Bronchial epithelial cell (primary cell): Measurements from ENCODE around the gene ZCWPW2. TPM values are rescaled to one million over a fixed set of nuclear protein-coding genes. Genes with fewer than 3 reads are reported as not detected.

ENCODE experiments used
- DNase-seq: peaks from one replicate; pipeline ENCODE4 v3.0.0-alpha.2; 2010; ENCODE audit warnings: low read depth
- FAIRE-seq: peaks from 2 replicates; lab custom pipeline; 2011; peaks lifted over from hg19 to GRCh38; lab: Jason Lieb, UNC
- H3K27me3 ChIP-seq: 2 replicates; pipeline ENCODE4 v1.5.1; 2011; ENCODE audit warnings: low read length; ENCODE audit not compliant: control insufficient read depth, insufficient read depth
- H3K36me3 ChIP-seq: 2 replicates; pipeline ENCODE4 v1.5.1; 2011; ENCODE audit warnings: low read length; ENCODE audit not compliant: control insufficient read depth, insufficient read depth
- H3K4me3 ChIP-seq: 2 replicates; pipeline ENCODE4 v1.5.1; 2011; ENCODE audit warnings: mild to moderate bottlenecking, low read depth, low read length, control low read depth
- CTCF ChIP-seq: IDR thresholded peaks from 2 replicates; pipeline ENCODE4 v1.5.1; 2011; ENCODE audit warnings: mild to moderate bottlenecking, moderate library complexity, low read length, control low read depth, inconsistent platforms; ENCODE audit not compliant: insufficient read depth, severe bottlenecking
- total RNA-seq: library from RNA; depleted of rRNA; stranded (reverse); fragments of >200 nt; gene quantifications from 2 replicates; pipeline ENCODE4 v1.2.1, GENCODE V29; 2014

ZCWPW2 gene
- total RNA-seq, 1 donor from 2014 or later: not detected

GRCh38 chr3:28553175-28553574, 204.7 kb downstream of the ZCWPW2 start:
- FAIRE-seq (no peak), DNase-seq (no peak)
- Histone ChIP-seq H3K36me3 (no peaks in the 10 kb centered on the region), H3K4me3 (no peak overlapping the region), H3K27me3 (no peaks in the 10 kb centered on the region)
- no peak for TF ChIP-seq CTCF

DNA sequence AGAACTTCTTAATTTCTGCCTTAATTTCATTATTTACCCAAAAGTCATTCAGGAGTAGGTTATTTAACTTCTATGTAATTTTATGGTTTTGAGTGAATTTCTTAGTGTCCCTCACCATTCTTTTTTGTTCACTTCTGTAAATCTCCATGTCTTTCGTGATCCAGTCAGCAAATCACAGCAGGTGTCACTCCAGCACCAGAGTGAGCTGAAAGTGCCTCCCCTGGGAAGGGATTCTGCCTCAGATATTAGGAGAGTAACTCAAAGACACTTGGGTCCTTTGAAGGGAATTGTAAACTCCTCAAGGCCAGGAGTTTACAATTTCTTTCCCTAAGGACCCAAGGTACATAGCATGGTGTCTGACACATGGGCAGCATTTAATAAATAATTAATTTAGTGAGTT, 207.7 kb downstream of the ZCWPW2 start:
- no peaks in the 10 kb centered on the region for H3K36me3 ChIP-seq
- no peak for TF ChIP-seq CTCF
- DNase-seq (no peak), FAIRE-seq (no peak)
- H3K27me3 ChIP-seq: no peaks in the 10 kb centered on the region
- no peak overlapping the region for H3K4me3 ChIP-seq

- FAIRE-seq: no peak
- no peak overlapping the region for H3K4me3 ChIP-seq
- no peaks in the 10 kb centered on the region for H3K27me3 ChIP-seq
- no peak for DNase-seq
- no peaks in the 10 kb centered on the region for H3K36me3 ChIP-seq
- no peak for TF ChIP-seq CTCF
These were observed 215.7 kb downstream of the ZCWPW2 start for GRCh38 chr3:28564211-28564610.

DNA sequence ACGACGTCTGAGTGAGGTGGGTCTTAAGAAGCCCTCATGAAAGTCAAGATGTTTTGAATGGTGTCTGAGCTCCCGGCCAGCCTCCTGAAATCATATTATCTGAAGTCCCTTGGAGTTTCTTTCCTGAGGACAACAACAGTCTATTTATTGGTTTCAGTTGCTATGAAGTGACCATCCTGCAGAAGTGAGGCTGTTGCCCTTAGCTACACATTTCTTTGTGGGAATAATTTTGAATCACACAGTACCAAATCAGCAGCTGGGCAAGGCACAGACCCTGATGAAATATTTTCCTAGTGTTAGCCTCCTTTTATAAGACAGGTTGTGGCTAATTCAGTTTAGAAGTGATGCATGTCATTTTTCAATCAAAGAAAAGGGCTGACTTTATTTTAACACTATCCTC, 220.8 kb downstream of the ZCWPW2 start:
- peaks cover 2% of the 10 kb centered on the region for H3K27me3 ChIP-seq
- no peak for DNase-seq
- no peak for TF ChIP-seq CTCF
- no peak overlapping the region for H3K4me3 ChIP-seq
- no peak for FAIRE-seq
- H3K36me3 ChIP-seq: no peaks in the 10 kb centered on the region

GRCh38 chr3:28574036-28574435, 225.5 kb downstream of the ZCWPW2 start:
- DNase-seq (no peak), FAIRE-seq (no peak)
- Histone ChIP-seq H3K4me3 (no peak overlapping the region), H3K36me3 (no peaks in the 10 kb centered on the region), H3K27me3 (peaks cover 29% of the 10 kb centered on the region)
- no peak for TF ChIP-seq CTCF

- no peak for DNase-seq
- Histone ChIP-seq H3K27me3 (peaks cover 29% of the 10 kb centered on the region), H3K4me3 (peak overlapping the region; percentile 4), H3K36me3 (no peaks in the 10 kb centered on the region)
- FAIRE-seq: no peak
- TF ChIP-seq CTCF: no peak
These were observed 226.7 kb downstream of the ZCWPW2 start for GRCh38 chr3:28575100-28575745.
